HEK293 (cell line): Measurements from ENCODE around the gene DCDC2.

Experiments
- FEZF1 ChIP-seq: fragments of 450-650 bp; formaldehyde crosslinking; IDR thresholded peaks from 2 replicates; pipeline ENCODE4 v1.5.1; 2016; ENCODE audit warnings: missing biosample characterization, missing genetic modification characterization
- SP2 ChIP-seq: fragments of 450-650 bp; formaldehyde crosslinking; IDR thresholded peaks from 2 replicates; pipeline ENCODE4 v1.5.1; 2016; ENCODE audit warnings: missing biosample characterization, missing genetic modification characterization
- SP3 ChIP-seq: fragments of 450-650 bp; formaldehyde crosslinking; IDR thresholded peaks from 2 replicates; pipeline ENCODE4 v1.5.1; 2016; ENCODE audit warnings: missing biosample characterization, missing genetic modification characterization
- ZBTB21 ChIP-seq: fragments of 450-650 bp; formaldehyde crosslinking; IDR thresholded peaks from 2 replicates; pipeline ENCODE4 v1.5.1; 2017; ENCODE audit warnings: missing biosample characterization, missing genetic modification characterization
- ZFP3 ChIP-seq: fragments of 450-650 bp; formaldehyde crosslinking; IDR thresholded peaks from 2 replicates; pipeline ENCODE4 v1.5.1; 2016; ENCODE audit warnings: low read depth, missing biosample characterization, missing genetic modification characterization
- ZNF184 ChIP-seq: fragments of 450-650 bp; IDR thresholded peaks from 2 replicates; pipeline ENCODE4 v1.5.1; 2018; ENCODE audit warnings: missing biosample characterization, mild to moderate bottlenecking, missing genetic modification characterization
- ZNF24 ChIP-seq: fragments of 450-650 bp; formaldehyde crosslinking; IDR thresholded peaks from 2 replicates; pipeline ENCODE4 v1.5.1; 2016; ENCODE audit warnings: missing biosample characterization, missing genetic modification characterization
- ZNF274 ChIP-seq, 2 experiments: fragments of 200-500 bp in 1 of 2; fragments of 450-650 bp in 1 of 2; sonication (Bioruptor generic) in 1 of 2; formaldehyde crosslinking in 1 of 2; IDR thresholded peaks; 2 replicates each; pipeline versions ENCODE4 v1.5.1 to v1.6.1; 2014 to 2016; ENCODE audit warnings: borderline replicate concordance in 1 of 2, inconsistent platforms in 1 of 2, low read length in 1 of 2, missing biosample characterization in 1 of 2, missing genetic modification characterization in 1 of 2
- ZNF548 ChIP-seq: fragments of 450-650 bp; formaldehyde crosslinking; IDR thresholded peaks from 2 replicates; pipeline ENCODE4 v1.5.1; 2016; ENCODE audit warnings: missing biosample characterization, missing genetic modification characterization
- TF ChIP-seq, protein P1 (sequence below): fragments of 450-650 bp; formaldehyde crosslinking; IDR thresholded peaks from 2 replicates; pipeline ENCODE4 v1.5.1; 2016; ENCODE audit warnings: missing biosample characterization, missing genetic modification characterization
- TF ChIP-seq, protein P2 (sequence below): fragments of 450-650 bp; formaldehyde crosslinking; IDR thresholded peaks from 2 replicates; pipeline ENCODE4 v1.5.1; 2016; ENCODE audit warnings: missing biosample characterization, missing genetic modification characterization
- TF ChIP-seq, protein P3 (sequence below): fragments of 450-650 bp; formaldehyde crosslinking; IDR thresholded peaks from 2 replicates; pipeline ENCODE4 v1.5.1; 2016; ENCODE audit warnings: missing biosample characterization, missing genetic modification characterization, low read depth
- TF ChIP-seq, protein P4 (sequence below): fragments of 450-650 bp; formaldehyde crosslinking; IDR thresholded peaks from 2 replicates; pipeline ENCODE4 v1.5.1; 2016; ENCODE audit warnings: missing biosample characterization, missing genetic modification characterization
- TF ChIP-seq, protein P5 (sequence below): fragments of 450-650 bp; formaldehyde crosslinking; IDR thresholded peaks from 2 replicates; pipeline ENCODE4 v1.5.1; 2016; ENCODE audit warnings: missing biosample characterization, missing genetic modification characterization

DNA sequence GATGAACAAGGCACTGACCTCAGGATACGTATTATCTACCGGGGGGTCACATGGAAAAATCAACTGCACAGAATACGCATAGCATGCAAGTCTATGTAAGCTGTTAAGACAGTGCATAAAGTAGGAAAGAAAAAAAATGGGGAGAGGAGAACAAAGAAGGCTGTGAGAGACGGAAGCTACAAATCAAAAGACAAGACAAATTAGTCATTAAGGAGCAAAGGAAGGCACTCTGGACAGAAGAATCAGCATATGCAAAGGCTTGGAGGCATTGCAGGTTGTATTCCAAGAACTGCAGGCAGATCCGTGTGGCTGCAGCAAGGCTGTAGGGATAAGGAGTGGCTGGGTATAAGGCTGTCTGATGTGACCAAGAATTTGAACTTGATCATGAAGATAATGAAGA is 142.9 kb downstream of the DCDC2 start:
- TF ChIP-seq SP3 (tag by site-specific recombination) = no peak
- TF ChIP-seq, protein P1, sequence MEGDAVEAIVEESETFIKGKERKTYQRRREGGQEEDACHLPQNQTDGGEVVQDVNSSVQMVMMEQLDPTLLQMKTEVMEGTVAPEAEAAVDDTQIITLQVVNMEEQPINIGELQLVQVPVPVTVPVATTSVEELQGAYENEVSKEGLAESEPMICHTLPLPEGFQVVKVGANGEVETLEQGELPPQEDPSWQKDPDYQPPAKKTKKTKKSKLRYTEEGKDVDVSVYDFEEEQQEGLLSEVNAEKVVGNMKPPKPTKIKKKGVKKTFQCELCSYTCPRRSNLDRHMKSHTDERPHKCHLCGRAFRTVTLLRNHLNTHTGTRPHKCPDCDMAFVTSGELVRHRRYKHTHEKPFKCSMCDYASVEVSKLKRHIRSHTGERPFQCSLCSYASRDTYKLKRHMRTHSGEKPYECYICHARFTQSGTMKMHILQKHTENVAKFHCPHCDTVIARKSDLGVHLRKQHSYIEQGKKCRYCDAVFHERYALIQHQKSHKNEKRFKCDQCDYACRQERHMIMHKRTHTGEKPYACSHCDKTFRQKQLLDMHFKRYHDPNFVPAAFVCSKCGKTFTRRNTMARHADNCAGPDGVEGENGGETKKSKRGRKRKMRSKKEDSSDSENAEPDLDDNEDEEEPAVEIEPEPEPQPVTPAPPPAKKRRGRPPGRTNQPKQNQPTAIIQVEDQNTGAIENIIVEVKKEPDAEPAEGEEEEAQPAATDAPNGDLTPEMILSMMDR (tag by site-specific recombination) = no peak
- no peak for TF ChIP-seq ZNF24
- no peak for TF ChIP-seq ZNF184 (tag by site-specific recombination)
- TF ChIP-seq ZFP3 (tag by site-specific recombination) = no peak
- TF ChIP-seq SP2 (tag by site-specific recombination) = no peak
- TF ChIP-seq, protein P2, sequence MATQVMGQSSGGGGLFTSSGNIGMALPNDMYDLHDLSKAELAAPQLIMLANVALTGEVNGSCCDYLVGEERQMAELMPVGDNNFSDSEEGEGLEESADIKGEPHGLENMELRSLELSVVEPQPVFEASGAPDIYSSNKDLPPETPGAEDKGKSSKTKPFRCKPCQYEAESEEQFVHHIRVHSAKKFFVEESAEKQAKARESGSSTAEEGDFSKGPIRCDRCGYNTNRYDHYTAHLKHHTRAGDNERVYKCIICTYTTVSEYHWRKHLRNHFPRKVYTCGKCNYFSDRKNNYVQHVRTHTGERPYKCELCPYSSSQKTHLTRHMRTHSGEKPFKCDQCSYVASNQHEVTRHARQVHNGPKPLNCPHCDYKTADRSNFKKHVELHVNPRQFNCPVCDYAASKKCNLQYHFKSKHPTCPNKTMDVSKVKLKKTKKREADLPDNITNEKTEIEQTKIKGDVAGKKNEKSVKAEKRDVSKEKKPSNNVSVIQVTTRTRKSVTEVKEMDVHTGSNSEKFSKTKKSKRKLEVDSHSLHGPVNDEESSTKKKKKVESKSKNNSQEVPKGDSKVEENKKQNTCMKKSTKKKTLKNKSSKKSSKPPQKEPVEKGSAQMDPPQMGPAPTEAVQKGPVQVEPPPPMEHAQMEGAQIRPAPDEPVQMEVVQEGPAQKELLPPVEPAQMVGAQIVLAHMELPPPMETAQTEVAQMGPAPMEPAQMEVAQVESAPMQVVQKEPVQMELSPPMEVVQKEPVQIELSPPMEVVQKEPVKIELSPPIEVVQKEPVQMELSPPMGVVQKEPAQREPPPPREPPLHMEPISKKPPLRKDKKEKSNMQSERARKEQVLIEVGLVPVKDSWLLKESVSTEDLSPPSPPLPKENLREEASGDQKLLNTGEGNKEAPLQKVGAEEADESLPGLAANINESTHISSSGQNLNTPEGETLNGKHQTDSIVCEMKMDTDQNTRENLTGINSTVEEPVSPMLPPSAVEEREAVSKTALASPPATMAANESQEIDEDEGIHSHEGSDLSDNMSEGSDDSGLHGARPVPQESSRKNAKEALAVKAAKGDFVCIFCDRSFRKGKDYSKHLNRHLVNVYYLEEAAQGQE (tag by site-specific recombination) = no peak
- TF ChIP-seq, protein P3, sequence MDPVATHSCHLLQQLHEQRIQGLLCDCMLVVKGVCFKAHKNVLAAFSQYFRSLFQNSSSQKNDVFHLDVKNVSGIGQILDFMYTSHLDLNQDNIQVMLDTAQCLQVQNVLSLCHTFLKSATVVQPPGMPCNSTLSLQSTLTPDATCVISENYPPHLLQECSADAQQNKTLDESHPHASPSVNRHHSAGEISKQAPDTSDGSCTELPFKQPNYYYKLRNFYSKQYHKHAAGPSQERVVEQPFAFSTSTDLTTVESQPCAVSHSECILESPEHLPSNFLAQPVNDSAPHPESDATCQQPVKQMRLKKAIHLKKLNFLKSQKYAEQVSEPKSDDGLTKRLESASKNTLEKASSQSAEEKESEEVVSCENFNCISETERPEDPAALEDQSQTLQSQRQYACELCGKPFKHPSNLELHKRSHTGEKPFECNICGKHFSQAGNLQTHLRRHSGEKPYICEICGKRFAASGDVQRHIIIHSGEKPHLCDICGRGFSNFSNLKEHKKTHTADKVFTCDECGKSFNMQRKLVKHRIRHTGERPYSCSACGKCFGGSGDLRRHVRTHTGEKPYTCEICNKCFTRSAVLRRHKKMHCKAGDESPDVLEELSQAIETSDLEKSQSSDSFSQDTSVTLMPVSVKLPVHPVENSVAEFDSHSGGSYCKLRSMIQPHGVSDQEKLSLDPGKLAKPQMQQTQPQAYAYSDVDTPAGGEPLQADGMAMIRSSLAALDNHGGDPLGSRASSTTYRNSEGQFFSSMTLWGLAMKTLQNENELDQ (tag by site-specific recombination) = no peak
- TF ChIP-seq ZNF548 = no peak
- TF ChIP-seq ZBTB21 (tag by site-specific recombination) = no peak
- TF ChIP-seq, protein P4, sequence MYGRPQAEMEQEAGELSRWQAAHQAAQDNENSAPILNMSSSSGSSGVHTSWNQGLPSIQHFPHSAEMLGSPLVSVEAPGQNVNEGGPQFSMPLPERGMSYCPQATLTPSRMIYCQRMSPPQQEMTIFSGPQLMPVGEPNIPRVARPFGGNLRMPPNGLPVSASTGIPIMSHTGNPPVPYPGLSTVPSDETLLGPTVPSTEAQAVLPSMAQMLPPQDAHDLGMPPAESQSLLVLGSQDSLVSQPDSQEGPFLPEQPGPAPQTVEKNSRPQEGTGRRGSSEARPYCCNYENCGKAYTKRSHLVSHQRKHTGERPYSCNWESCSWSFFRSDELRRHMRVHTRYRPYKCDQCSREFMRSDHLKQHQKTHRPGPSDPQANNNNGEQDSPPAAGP = no peak
- TF ChIP-seq, protein P5, sequence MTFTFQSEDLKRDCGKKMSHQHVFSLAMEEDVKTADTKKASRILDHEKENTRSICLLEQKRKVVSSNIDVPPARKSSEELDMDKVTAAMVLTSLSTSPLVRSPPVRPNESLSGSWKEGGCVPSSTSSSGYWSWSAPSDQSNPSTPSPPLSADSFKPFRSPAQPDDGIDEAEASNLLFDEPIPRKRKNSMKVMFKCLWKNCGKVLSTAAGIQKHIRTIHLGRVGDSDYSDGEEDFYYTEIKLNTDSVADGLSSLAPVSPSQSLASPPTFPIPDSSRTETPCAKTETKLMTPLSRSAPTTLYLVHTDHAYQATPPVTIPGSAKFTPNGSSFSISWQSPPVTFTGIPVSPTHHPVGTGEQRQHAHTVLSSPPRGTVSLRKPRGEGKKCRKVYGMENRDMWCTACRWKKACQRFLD (tag by site-specific recombination) = no peak
- no peak for TF ChIP-seq ZNF274 (IDR thresholded peaks at IDR 0.05; ENCODE audit: low read length)
- TF ChIP-seq ZNF274 (tag by site-specific recombination; IDR thresholded peaks at IDR 0.05; ENCODE audit: borderline replicate concordance) = no peak
- no peak for TF ChIP-seq FEZF1 (tag by site-specific recombination)
